AG09319 (cell line): ENCODE data around the gene BNIP1.

Experiments used
- DNase-seq: peaks from one replicate; pipeline ENCODE4 v3.0.0-alpha.2; 2010; ENCODE audit warnings: low read depth; ENCODE audit errors: extremely low read depth
- TF ChIP-seq, protein P1 (sequence below): IDR thresholded peaks from 2 replicates; pipeline ENCODE4 v1.5.1; 2011; ENCODE audit warnings: low read depth, mild to moderate bottlenecking, inconsistent platforms, low read length, moderate library complexity

Gene BNIP1

DNA sequence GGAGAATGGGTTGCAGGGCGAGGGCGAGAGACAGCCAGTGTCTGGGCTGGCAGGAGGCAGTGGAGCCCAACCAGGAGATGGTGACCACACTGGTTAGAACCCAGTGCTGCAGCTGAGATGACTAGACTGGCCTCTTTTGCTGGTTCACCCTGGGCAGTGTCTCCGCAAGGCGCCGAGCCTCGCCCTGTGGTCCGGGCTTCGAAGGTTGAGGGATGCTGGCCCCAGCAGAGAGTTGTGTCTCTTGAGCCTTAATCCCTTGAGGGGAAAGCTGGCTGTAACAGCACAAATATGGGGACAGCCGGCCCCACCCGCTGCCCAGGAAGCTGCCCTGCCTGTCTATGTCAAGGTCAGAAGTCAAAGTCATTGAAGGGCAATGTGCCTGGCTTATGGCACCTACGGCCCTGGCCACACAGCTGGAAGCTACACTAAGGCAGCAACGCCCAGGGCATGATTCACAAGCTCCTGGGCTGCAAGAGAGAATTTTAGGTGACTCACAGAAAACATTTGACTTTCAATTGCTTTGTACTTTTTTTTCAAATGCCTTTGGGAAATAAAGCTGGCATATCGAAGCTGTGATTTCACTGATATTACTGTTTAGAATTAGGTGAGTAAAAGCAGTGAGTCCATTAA lies 57.4 kb downstream of the BNIP1 start:
- peak; percentile 16 for DNase-seq
- TF ChIP-seq, protein P1, sequence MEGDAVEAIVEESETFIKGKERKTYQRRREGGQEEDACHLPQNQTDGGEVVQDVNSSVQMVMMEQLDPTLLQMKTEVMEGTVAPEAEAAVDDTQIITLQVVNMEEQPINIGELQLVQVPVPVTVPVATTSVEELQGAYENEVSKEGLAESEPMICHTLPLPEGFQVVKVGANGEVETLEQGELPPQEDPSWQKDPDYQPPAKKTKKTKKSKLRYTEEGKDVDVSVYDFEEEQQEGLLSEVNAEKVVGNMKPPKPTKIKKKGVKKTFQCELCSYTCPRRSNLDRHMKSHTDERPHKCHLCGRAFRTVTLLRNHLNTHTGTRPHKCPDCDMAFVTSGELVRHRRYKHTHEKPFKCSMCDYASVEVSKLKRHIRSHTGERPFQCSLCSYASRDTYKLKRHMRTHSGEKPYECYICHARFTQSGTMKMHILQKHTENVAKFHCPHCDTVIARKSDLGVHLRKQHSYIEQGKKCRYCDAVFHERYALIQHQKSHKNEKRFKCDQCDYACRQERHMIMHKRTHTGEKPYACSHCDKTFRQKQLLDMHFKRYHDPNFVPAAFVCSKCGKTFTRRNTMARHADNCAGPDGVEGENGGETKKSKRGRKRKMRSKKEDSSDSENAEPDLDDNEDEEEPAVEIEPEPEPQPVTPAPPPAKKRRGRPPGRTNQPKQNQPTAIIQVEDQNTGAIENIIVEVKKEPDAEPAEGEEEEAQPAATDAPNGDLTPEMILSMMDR = no peak

DNA sequence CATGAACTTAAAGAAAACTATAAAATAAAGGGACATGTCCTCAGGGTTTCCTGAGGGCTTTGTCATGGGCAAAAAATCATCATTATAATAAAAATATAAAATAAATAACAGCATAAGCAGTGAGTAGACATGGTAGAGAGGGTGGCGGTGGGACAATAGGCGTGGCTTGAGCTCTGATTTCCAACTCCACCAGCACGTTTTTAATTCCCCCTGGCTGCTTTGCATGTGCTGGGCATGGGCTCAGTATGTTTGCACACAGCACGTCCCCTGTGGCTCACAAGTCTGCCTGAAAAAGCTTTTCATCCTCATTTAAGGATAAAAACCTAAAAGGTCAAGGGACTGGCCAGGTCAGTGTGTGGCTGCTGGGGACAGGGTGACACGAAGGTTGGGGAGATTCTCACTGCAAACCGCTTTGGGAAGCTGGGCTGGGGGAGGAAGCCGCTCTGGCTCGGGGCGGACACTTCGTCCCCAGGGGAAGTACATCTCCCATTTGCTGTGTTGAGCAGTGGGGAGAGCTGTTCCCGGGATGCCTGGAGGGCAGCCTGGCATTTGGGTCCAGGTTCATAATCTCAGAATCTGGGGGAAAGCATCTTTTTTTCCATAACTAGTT lies 58.0 kb downstream of the BNIP1 start:
- TF ChIP-seq, protein P1 = no peak
- DNase-seq = no peak

- peak; percentile 7 for DNase-seq
These were observed 60.1 kb downstream of the BNIP1 start for GRCh38 chr5:173204185-173204979.

GRCh38 chr5:173205916-173206315 lies 61.6 kb downstream of the BNIP1 start:
- TF ChIP-seq, protein P1 = no peak
- DNase-seq = no peak

More at GRCh38 chr5:173204185-173204979, 60.1 kb downstream of the BNIP1 start:
- TF ChIP-seq, protein P1 = peak; percentile 51

DNA sequence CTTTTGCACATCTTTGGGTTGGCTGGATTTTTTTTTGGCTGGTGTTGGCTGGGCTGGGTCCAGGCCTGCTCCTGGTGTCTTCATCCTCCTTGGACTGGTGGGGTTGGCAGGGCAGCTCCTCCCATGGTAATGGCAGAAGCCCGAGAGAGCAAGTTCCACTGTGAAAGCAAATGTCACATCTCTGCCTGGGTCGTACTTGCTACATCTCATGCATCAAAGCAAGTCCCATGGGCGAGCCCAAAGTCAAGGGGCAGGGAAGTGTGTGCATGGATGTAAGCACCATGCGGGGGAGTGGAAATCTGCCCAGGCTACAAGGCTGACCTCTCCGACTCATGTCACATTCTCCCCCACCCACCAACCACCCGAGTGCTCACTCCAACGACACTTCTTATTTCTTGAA lies 64.0 kb downstream of the BNIP1 start:
- no peak for DNase-seq
- TF ChIP-seq, protein P1 = no peak

- DNase-seq = no peak
- TF ChIP-seq, protein P1 = no peak
These were observed 66.5 kb downstream of the BNIP1 start for GRCh38 chr5:173210877-173211276.

DNA sequence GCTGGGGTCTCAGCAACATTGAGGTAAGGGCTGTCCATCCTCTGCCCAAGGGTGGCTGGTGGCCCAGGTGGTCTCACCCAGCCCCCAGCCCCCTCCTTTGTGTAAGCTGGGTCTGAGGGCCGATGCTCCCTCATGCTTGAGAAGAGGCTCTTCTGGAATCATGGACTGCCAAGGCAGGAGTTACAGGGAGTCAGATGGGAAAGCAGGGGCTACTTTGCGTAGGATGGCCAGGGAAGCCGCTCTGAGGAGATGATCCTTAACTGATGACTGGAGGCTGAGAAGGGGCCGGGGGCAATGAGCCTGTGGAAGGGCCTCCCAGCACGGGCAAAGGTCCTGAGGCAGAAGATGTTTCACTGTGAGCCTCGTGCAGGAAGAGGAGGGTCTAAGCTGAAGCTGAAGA lies 67.0 kb downstream of the BNIP1 start:
- TF ChIP-seq, protein P1 = no peak

More for the DNA sequence above, 67.0 kb downstream of the BNIP1 start:
- DNase-seq = no peak
